ENCODE data around the gene DEGS1.

DEGS1 gene

GRCh38 chr1:224182866-224183590 is at the start of gene DEGS1:
Gene DEGS1 (plus strand): TSS chr1:224183240. CDS start chr1:224183337, 97 bp downstream.
- ChIA-PET POLR2A (ENCODE audit: low non-redundant PET) (no interaction called here), CTCF (no interaction called here)
- peak within 1 kb of the TSS; percentile 91 for H3K27ac ChIP-seq
- DNase-seq (ENCODE audit: low spot score) = peak; percentile 91
- no peak for TF ChIP-seq CTCF (conservative IDR thresholded peaks at IDR 0.05; ENCODE audit: low read depth)

- POLR2A ChIA-PET (ENCODE audit: low non-redundant PET) = no interaction called here
- CTCF ChIA-PET = no interaction called here
- no peak for TF ChIP-seq CTCF (conservative IDR thresholded peaks at IDR 0.05; ENCODE audit: low read depth)
- H3K27ac ChIP-seq = peak overlapping the region; percentile 87
- DNase-seq (ENCODE audit: low spot score) = peak; percentile 14
Measured at GRCh38 chr1:224133741-224134299, 49.2 kb upstream of the DEGS1 start.

- ChIA-PET CTCF (interaction anchor here (0.7 kb wide), 1 partner anchor 146 kb away, joined by 3 read pairs; no protein-coding TSS in a partner anchor), POLR2A (ENCODE audit: low non-redundant PET) (no interaction called here)
- no peak for TF ChIP-seq CTCF (conservative IDR thresholded peaks at IDR 0.05; ENCODE audit: low read depth)
- DNase-seq (ENCODE audit: low spot score) = no peak
- H3K27ac ChIP-seq = no peak overlapping the region
Measured at GRCh38 chr1:224137518-224137917, 45.5 kb upstream of the DEGS1 start.

- no peak for TF ChIP-seq CTCF (conservative IDR thresholded peaks at IDR 0.05; ENCODE audit: low read depth)
- DNase-seq (ENCODE audit: low spot score) = no peak
- CTCF ChIA-PET = interaction anchor here (0.7 kb wide), 1 partner anchor 145 kb away, joined by 3 read pairs; no protein-coding TSS in a partner anchor
- POLR2A ChIA-PET (ENCODE audit: low non-redundant PET) = no interaction called here
- H3K27ac ChIP-seq = no peak overlapping the region
Measured at GRCh38 chr1:224138198-224138597, 44.8 kb upstream of the DEGS1 start.

- no peak overlapping the region for H3K27ac ChIP-seq
- no peak for TF ChIP-seq CTCF (conservative IDR thresholded peaks at IDR 0.05; ENCODE audit: low read depth)
- DNase-seq (ENCODE audit: low spot score) = no peak
- POLR2A ChIA-PET (ENCODE audit: low non-redundant PET) = no interaction called here
- CTCF ChIA-PET = interaction anchor here (0.7 kb wide), 1 partner anchor 132 kb away, joined by 6 read pairs; no protein-coding TSS in a partner anchor
Measured at GRCh38 chr1:224141693-224142092, 41.3 kb upstream of the DEGS1 start.

GRCh38 chr1:224149709-224150108 is 33.3 kb upstream of the DEGS1 start:
- ChIA-PET CTCF (no interaction called here), POLR2A (ENCODE audit: low non-redundant PET) (no interaction called here)
- TF ChIP-seq CTCF (conservative IDR thresholded peaks at IDR 0.05; ENCODE audit: low read depth) = no peak
- no peak for DNase-seq (ENCODE audit: low spot score)
- H3K27ac ChIP-seq = no peak overlapping the region

Data from RWPE1 (cell line).